HCT116 (cell line): ENCODE measurements around the gene ZSWIM8. TPM values are rescaled to one million over a fixed set of nuclear protein-coding genes. Genes with fewer than 3 reads are reported as not detected.
A peak's percentile ranks its signal among the peaks of the same experiment; 100 is the strongest.

Experiments used
- ATAC-seq: fragments of 200-7000 bp; cut with Tn5 transposase; 2 replicates; pipeline ENCODE4 v1.9.1; 2020; ENCODE audit warnings: mild to moderate bottlenecking, moderate library complexity
- BruUV-seq: library from RNA; stranded (reverse); fragments of 400-500 nt; replicated peaks from 2 replicates; lab custom pipeline; 2021; lab: Mats Ljungman, UMichigan
- CTCF ChIA-PET: fragments of 300-600 bp; sonication (Branson Sonifier 250); formaldehyde crosslinking; loops from one replicate; lab custom pipeline; 2021; ENCODE audit warnings: antibody characterized with exemption; lab: Charles Lee
- POLR2A ChIA-PET: fragments of 300-600, 350-600 bp; sonication (Branson Sonifier 250); formaldehyde crosslinking; loops from one replicate; lab custom pipeline; 2021; ENCODE audit warnings: antibody characterized with exemption; lab: Charles Lee
- RAD21 ChIA-PET, 2 experiments: fragments of 300-600 bp; sonication (Branson Sonifier 250); formaldehyde crosslinking; loops; one replicate each; lab custom pipeline; 2023; ENCODE audit warnings: low total read pairs in 2 of 2; ENCODE audit not compliant: uncharacterized antibody in 2 of 2, unreplicated experiment in 2 of 2, low non-redundant PET in 1 of 2; lab: Charles Lee
- DNase-seq: peaks from one replicate; pipeline ENCODE4 v3.0.0-alpha.2; 2010; ENCODE audit warnings: low read depth, low spot score
- H2AFZ ChIP-seq: fragments of 200-600 bp; shearing (Covaris generic), sonication (generic); 2 replicates; pipeline ENCODE4 v1.6.1; 2017; ENCODE audit warnings: low read depth, mixed run types, mixed read lengths, antibody characterized with exemption, low read length; ENCODE audit not compliant: poor library complexity, severe bottlenecking
- H3K27ac ChIP-seq: 2 replicates; pipeline ENCODE4 v1.5.1; 2012; ENCODE audit warnings: low read depth, low read length
- H3K27me3 ChIP-seq: fragments of 200-600 bp; sonication (generic); 2 replicates; pipeline ENCODE4 v1.6.1; 2016; ENCODE audit warnings: mixed run types, low read length, mixed read lengths; ENCODE audit not compliant: insufficient read depth
- H3K36me3 ChIP-seq, 2 experiments: fragments of 200-500 bp in 1 of 2; fragments of 200-600 bp in 1 of 2; sonication (Bioruptor generic) in 1 of 2; sonication (generic) in 1 of 2; 2 replicates each; pipeline versions ENCODE4 v1.5.1 to v1.6.1; 2014 to 2016; ENCODE audit warnings: low read length in 2 of 2, inconsistent platforms in 1 of 2, mixed read lengths in 1 of 2, mixed run types in 1 of 2; ENCODE audit not compliant: insufficient read depth in 2 of 2, control insufficient read depth in 1 of 2
- H3K4me1 ChIP-seq, 2 experiments: fragments of 200-600 bp in 1 of 2; sonication (generic) in 1 of 2; 2 replicates each; pipeline versions ENCODE4 v1.5.1 to v1.6.1; 2012 to 2017; ENCODE audit warnings: low read length in 2 of 2, inconsistent platforms in 1 of 2, mild to moderate bottlenecking in 1 of 2, mixed read lengths in 1 of 2, mixed run types in 1 of 2, moderate library complexity in 1 of 2; ENCODE audit not compliant: insufficient read depth in 2 of 2, control insufficient read depth in 1 of 2
- H3K4me2 ChIP-seq: fragments of 200-600 bp; sonication (generic); 2 replicates; pipeline ENCODE4 v1.6.1; 2017; ENCODE audit warnings: mixed run types, low read length, mixed read lengths
- H3K4me3 ChIP-seq, 2 experiments: fragments of 200-600 bp in 1 of 2; sonication (generic) in 1 of 2; replicated peaks in 1 of 2; 2 replicates each; pipeline ENCODE4 v1.5.1; 2011 to 2016; ENCODE audit warnings: low read length in 2 of 2, control low read depth in 1 of 2, low read depth in 1 of 2, mild to moderate bottlenecking in 1 of 2, mixed read lengths in 1 of 2, mixed run types in 1 of 2
- H3K79me2 ChIP-seq: fragments of 200-600 bp; sonication (generic); 2 replicates; pipeline ENCODE4 v1.6.1; 2017; ENCODE audit warnings: mild to moderate bottlenecking, mixed run types, low read length, moderate library complexity, mixed read lengths; ENCODE audit not compliant: insufficient read depth
- H3K9ac ChIP-seq: fragments of 200-600 bp; sonication (generic); 2 replicates; pipeline ENCODE4 v1.6.1; 2016; ENCODE audit warnings: low read length, mixed read lengths
- H3K9me2 ChIP-seq: fragments of 200-600 bp; sonication (generic), shearing (Covaris generic); 2 replicates; pipeline ENCODE4 v1.6.1; 2017; ENCODE audit warnings: mixed run types, mild to moderate bottlenecking, moderate library complexity; ENCODE audit not compliant: insufficient read depth
- H3K9me3 ChIP-seq, 2 experiments: fragments of 200-500 bp in 1 of 2; fragments of 200-600 bp in 1 of 2; sonication (Bioruptor generic) in 1 of 2; sonication (generic) in 1 of 2; 2 replicates each; pipeline ENCODE4 v1.6.1; 2014 to 2017; ENCODE audit warnings: low read length in 2 of 2, mixed read lengths in 2 of 2, inconsistent platforms in 1 of 2, low read depth in 1 of 2, mild to moderate bottlenecking in 1 of 2, mixed run types in 1 of 2, moderate library complexity in 1 of 2; ENCODE audit not compliant: control insufficient read depth in 1 of 2, insufficient read depth in 1 of 2
- H4K20me1 ChIP-seq: fragments of 200-600 bp; sonication (generic), shearing (Covaris generic); 2 replicates; pipeline ENCODE4 v1.6.1; 2017; ENCODE audit warnings: mixed run types, mild to moderate bottlenecking, moderate library complexity; ENCODE audit not compliant: insufficient read depth
- CEBPB ChIP-seq: IDR thresholded peaks from 2 replicates; pipeline ENCODE4 v1.6.1; 2012; ENCODE audit warnings: low read depth
- EZH2phosphoT487 ChIP-seq: fragments of 200-600 bp; IDR thresholded peaks from 2 replicates; pipeline ENCODE4 v1.6.1; 2018; ENCODE audit warnings: antibody characterized with exemption, borderline replicate concordance
- POLR2AphosphoS5 ChIP-seq: IDR thresholded peaks from 2 replicates; pipeline ENCODE4 v1.6.1; 2011; ENCODE audit warnings: mild to moderate bottlenecking, low read depth, low read length, moderate library complexity
- SIN3A ChIP-seq: IDR thresholded peaks from 2 replicates; pipeline ENCODE4 v1.6.1; 2012; ENCODE audit warnings: low read depth
- TCF7L2 ChIP-seq: IDR thresholded peaks from 2 replicates; pipeline ENCODE4 v1.7.0; 2011; ENCODE audit warnings: borderline replicate concordance, inconsistent platforms; ENCODE audit not compliant: insufficient read depth, insufficient read length; ENCODE audit errors: extremely low read depth
- ZFX ChIP-seq: fragments of 450-650 bp; IDR thresholded peaks from 2 replicates; pipeline ENCODE4 v1.6.1; 2017
- intact Hi-C: fragments of 100-400 bp; cut with micrococcal nuclease; formaldehyde crosslinking; loops from 2 replicates; pipeline ENCODE4 v1.10.0; 2022
- total RNA-seq: library from RNA; stranded (reverse); gene quantifications from one replicate; pipeline ENCODE4 v1.2.1, GENCODE V29; 2021; ENCODE audit not compliant: unreplicated experiment
- TF ChIP-seq, protein P1 (sequence below), 3 experiments: fragments of 200-600 bp in 1 of 3; sonication (generic) in 1 of 3; IDR thresholded peaks in 2 of 3; conservative IDR thresholded peaks in 1 of 3; 2 replicates each; pipeline ENCODE4 v1.5.1; 2012 to 2017; ENCODE audit warnings: low read depth in 2 of 3, low read length in 2 of 3, antibody characterized with exemption in 1 of 3, borderline replicate concordance in 1 of 3, control low read depth in 1 of 3, mild to moderate bottlenecking in 1 of 3, mixed read lengths in 1 of 3, mixed run types in 1 of 3, moderate library complexity in 1 of 3; ENCODE audit not compliant: insufficient read depth in 1 of 3

ZSWIM8 gene
- total RNA-seq, 1 experiment from 2014 or later: 49.9 TPM

DNA sequence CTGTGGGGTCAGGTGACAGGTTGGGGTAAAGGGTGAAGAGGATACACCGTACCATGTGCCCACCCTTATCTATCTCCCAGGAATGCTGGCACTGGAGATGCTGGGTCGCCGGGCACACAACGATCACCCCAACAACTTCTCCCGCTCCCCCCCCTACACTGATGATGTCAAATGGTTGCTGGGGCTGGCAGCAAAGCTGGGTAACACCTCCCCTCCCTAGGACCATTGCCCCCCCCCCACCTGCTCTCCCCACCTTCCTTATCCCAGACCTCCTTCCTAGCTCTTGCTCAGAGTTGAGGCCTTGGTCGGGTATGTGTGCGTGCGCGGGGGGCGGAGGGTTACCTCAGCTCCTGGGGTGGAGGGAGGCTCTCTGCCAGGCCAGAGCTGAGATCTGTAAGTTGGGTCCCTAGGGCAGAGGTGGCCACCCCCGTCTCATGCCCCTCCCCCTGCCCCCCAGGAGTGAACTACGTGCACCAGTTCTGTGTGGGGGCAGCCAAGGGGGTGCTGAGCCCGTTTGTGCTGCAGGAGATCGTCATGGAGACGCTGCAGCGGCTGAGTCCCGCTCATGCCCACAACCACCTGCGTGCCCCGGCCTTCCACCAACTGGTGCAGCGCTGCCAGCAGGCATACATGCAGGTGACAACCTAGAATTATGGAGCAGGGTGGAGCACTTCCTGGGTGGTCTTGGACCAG, 15.3 kb downstream of the ZSWIM8 start:
- BruUV-seq: no TSS peak
- no peaks in the 10 kb centered on the region for H4K20me1 ChIP-seq
- H3K4me2 ChIP-seq: no peak overlapping the region
- H3K27ac ChIP-seq: no peak overlapping the region
- ATAC-seq (0 out of 2 replicates have a peak, but pooled peaks have one; percentile 12), DNase-seq (no peak)
- H3K27me3 ChIP-seq: no peaks in the 10 kb centered on the region
- no peak for TF ChIP-seq EZH2phosphoT487
- no peak for TF ChIP-seq POLR2AphosphoS5
- no peak for TF ChIP-seq SIN3A
- no peak for TF ChIP-seq CEBPB
- TF ChIP-seq ZFX: no peak
- TF ChIP-seq, protein P1, sequence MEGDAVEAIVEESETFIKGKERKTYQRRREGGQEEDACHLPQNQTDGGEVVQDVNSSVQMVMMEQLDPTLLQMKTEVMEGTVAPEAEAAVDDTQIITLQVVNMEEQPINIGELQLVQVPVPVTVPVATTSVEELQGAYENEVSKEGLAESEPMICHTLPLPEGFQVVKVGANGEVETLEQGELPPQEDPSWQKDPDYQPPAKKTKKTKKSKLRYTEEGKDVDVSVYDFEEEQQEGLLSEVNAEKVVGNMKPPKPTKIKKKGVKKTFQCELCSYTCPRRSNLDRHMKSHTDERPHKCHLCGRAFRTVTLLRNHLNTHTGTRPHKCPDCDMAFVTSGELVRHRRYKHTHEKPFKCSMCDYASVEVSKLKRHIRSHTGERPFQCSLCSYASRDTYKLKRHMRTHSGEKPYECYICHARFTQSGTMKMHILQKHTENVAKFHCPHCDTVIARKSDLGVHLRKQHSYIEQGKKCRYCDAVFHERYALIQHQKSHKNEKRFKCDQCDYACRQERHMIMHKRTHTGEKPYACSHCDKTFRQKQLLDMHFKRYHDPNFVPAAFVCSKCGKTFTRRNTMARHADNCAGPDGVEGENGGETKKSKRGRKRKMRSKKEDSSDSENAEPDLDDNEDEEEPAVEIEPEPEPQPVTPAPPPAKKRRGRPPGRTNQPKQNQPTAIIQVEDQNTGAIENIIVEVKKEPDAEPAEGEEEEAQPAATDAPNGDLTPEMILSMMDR (IDR thresholded peaks at IDR 0.05 in 2 of 3, conservative IDR thresholded peaks at IDR 0.05 in 1 of 3; ENCODE audit: borderline replicate concordance in 1 of 3, insufficient read depth in 1 of 3, low read depth in 2 of 3, low read length in 2 of 3): no peak
- no peak overlapping the region for H2AFZ ChIP-seq
- no peaks in the 10 kb centered on the region for H3K9me2 ChIP-seq
- no peaks in the 10 kb centered on the region for H3K4me1 ChIP-seq
- ChIA-PET CTCF (no interaction called here), POLR2A (no interaction called here), RAD21 (no interaction called here)
- intact Hi-C loops: no loop called here
- H3K9me3 ChIP-seq: no peaks in the 10 kb centered on the region
- H3K79me2 ChIP-seq: no peaks in the 10 kb centered on the region
- H3K36me3 ChIP-seq: peaks cover 20 to 35% of the 10 kb centered on the region in 2 experiments
- no peak overlapping the region for H3K4me3 ChIP-seq
- no peak overlapping the region for H3K9ac ChIP-seq

DNA sequence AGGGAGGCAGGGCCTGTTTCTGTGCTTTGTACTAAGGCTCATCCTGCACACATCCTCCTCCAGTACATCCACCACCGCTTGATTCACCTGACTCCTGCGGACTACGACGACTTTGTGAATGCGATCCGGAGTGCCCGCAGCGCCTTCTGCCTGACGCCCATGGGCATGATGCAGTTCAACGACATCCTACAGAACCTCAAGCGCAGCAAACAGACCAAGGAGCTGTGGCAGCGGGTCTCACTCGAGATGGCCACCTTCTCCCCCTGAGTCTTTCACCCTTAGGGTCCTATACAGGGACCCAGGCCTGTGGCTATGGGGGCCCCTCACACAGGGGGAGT, 15.8 kb downstream of the ZSWIM8 start:
- H3K9ac ChIP-seq: no peak overlapping the region
- POLR2A ChIA-PET: no interaction called here
- H3K9me2 ChIP-seq: no peaks in the 10 kb centered on the region
- intact Hi-C loops: no loop called here
- H3K36me3 ChIP-seq: peaks cover 21 to 35% of the 10 kb centered on the region in 2 experiments
- no peak overlapping the region for H3K27ac ChIP-seq
- no peaks in the 10 kb centered on the region for H3K79me2 ChIP-seq
- RAD21 ChIA-PET: no interaction called here
- no peak overlapping the region for H2AFZ ChIP-seq
- DNase-seq (no peak), ATAC-seq (no peak)
- H3K4me1 ChIP-seq: no peaks in the 10 kb centered on the region
- no peaks in the 10 kb centered on the region for H3K9me3 ChIP-seq
- CTCF ChIA-PET: no interaction called here
- H3K27me3 ChIP-seq: no peaks in the 10 kb centered on the region
- H3K4me2 ChIP-seq: no peak overlapping the region
- no TSS peak for BruUV-seq
- H4K20me1 ChIP-seq: no peaks in the 10 kb centered on the region
- no peak overlapping the region for H3K4me3 ChIP-seq
- no peak for TF ChIP-seq TCF7L2
